Hepatocyte (in vitro differentiated cells): ENCODE results near the gene CARD8.

Experiments
- CTCF ChIP-seq: fragments of 200-600 bp; sonication (generic); IDR thresholded peaks from 2 replicates; pipeline ENCODE4 v1.5.1; 2016; ENCODE audit warnings: antibody characterized with exemption, mild to moderate bottlenecking; ENCODE audit not compliant: poor library complexity
- EZH2 ChIP-seq: fragments of 200-600 bp; sonication (generic); IDR thresholded peaks from 2 replicates; pipeline ENCODE4 v1.6.1; 2016; ENCODE audit warnings: antibody characterized with exemption, mild to moderate bottlenecking, borderline replicate concordance
- EZH2phosphoT487 ChIP-seq: fragments of 200-600 bp; sonication (generic); IDR thresholded peaks from one replicate; pipeline ENCODE4 v1.6.1; 2018; ENCODE audit warnings: antibody characterized with exemption, mild to moderate bottlenecking, low read depth, moderate library complexity; ENCODE audit not compliant: unreplicated experiment, severe bottlenecking

- TF ChIP-seq CTCF (no peak), EZH2 (no peak), EZH2phosphoT487 (no peak)
Observed at GRCh38 chr19:48274173-48274572, 18.5 kb upstream of the CARD8 start.
